Activated naive CD8-positive, alpha-beta T cell (primary cell): ENCODE data around the gene PLEK.

Source experiments
- H3K27ac Mint-ChIP-seq: one replicate; pipeline ENCODE4 v1.8.0; 2021; ENCODE audit warnings: mixed read lengths
- H3K27me3 Mint-ChIP-seq: one replicate; pipeline ENCODE4 v1.8.0; 2021; ENCODE audit warnings: mixed read lengths
- H3K36me3 Mint-ChIP-seq: one replicate; pipeline ENCODE4 v1.8.0; 2021; ENCODE audit warnings: mixed read lengths
- H3K4me1 Mint-ChIP-seq: one replicate; pipeline ENCODE4 v1.8.0; 2021; ENCODE audit warnings: low read depth, mixed read lengths
- H3K4me3 Mint-ChIP-seq: one replicate; pipeline ENCODE4 v1.8.0; 2021; ENCODE audit warnings: mild to moderate bottlenecking, mixed read lengths
- H3K9me3 Mint-ChIP-seq: one replicate; pipeline ENCODE4 v1.8.0; 2021; ENCODE audit warnings: low read depth, mixed read lengths

Gene PLEK

GRCh38 chr2:68365087-68365486 lies at the start of gene PLEK:
Gene PLEK, plus strand, starts transcription at chr2:68365282. Its CDS starts 70 bp downstream, at chr2:68365352.
- Mint-ChIP-seq H3K9me3 (peaks cover 4% of the 10 kb centered on the region), H3K27ac (peak within 1 kb of the TSS; percentile 46), H3K36me3 (peaks cover 2% of the 10 kb centered on the region), H3K27me3 (no peaks in the 10 kb centered on the region), H3K4me3 (no peak within 1 kb of the TSS), H3K4me1 (peaks cover 7% of the 10 kb centered on the region)

- Mint-ChIP-seq H3K27me3 (peaks cover 29% of the 10 kb centered on the region), H3K9me3 (peaks cover 8% of the 10 kb centered on the region), H3K36me3 (no peaks in the 10 kb centered on the region), H3K27ac (no peak overlapping the region), H3K4me3 (no peak overlapping the region), H3K4me1 (peaks cover 13% of the 10 kb centered on the region)
Observed at GRCh38 chr2:68316111-68316510, 49.0 kb upstream of the PLEK start.

- peaks cover 13% of the 10 kb centered on the region for H3K4me1 Mint-ChIP-seq
- peak overlapping the region; percentile 67 for H3K4me3 Mint-ChIP-seq
- no peak overlapping the region for H3K27ac Mint-ChIP-seq
- H3K36me3 Mint-ChIP-seq: no peaks in the 10 kb centered on the region
- peaks cover 8% of the 10 kb centered on the region for H3K9me3 Mint-ChIP-seq
- H3K27me3 Mint-ChIP-seq: peaks cover 29% of the 10 kb centered on the region
Observed at GRCh38 chr2:68317971-68318913, 46.8 kb upstream of the PLEK start.

- peaks cover 27% of the 10 kb centered on the region for H3K27me3 Mint-ChIP-seq
- H3K36me3 Mint-ChIP-seq: no peaks in the 10 kb centered on the region
- H3K27ac Mint-ChIP-seq: no peak overlapping the region
- peak overlapping the region; percentile 67 for H3K4me3 Mint-ChIP-seq
- peaks cover 5% of the 10 kb centered on the region for H3K9me3 Mint-ChIP-seq
- H3K4me1 Mint-ChIP-seq: peaks cover 13% of the 10 kb centered on the region
Observed at GRCh38 chr2:68318914-68319397, 46.1 kb upstream of the PLEK start.

GRCh38 chr2:68319398-68320117 lies 45.5 kb upstream of the PLEK start, which contains the start of gene CNRIP1:
Gene CNRIP1, minus strand, starts transcription at chr2:68319949. Its CDS starts 549 bp downstream, at chr2:68319400.
- H3K27me3 Mint-ChIP-seq: peaks cover 29% of the 10 kb centered on the region
- peak within 1 kb of the TSS; percentile 83 for H3K4me3 Mint-ChIP-seq
- H3K4me1 Mint-ChIP-seq: peaks cover 13% of the 10 kb centered on the region
- no peaks in the 10 kb centered on the region for H3K36me3 Mint-ChIP-seq
- no peak within 1 kb of the TSS for H3K27ac Mint-ChIP-seq
- peaks cover 2% of the 10 kb centered on the region for H3K9me3 Mint-ChIP-seq

- Mint-ChIP-seq H3K27me3 (peaks cover 30% of the 10 kb centered on the region), H3K4me1 (peaks cover 13% of the 10 kb centered on the region), H3K9me3 (no peaks in the 10 kb centered on the region), H3K4me3 (peak overlapping the region; percentile 83), H3K27ac (no peak overlapping the region), H3K36me3 (no peaks in the 10 kb centered on the region)
Observed at GRCh38 chr2:68320118-68320641, 44.9 kb upstream of the PLEK start.

- Mint-ChIP-seq H3K4me1 (peaks cover 4% of the 10 kb centered on the region), H3K4me3 (no peak overlapping the region), H3K9me3 (no peaks in the 10 kb centered on the region), H3K36me3 (no peaks in the 10 kb centered on the region), H3K27me3 (peaks cover 23% of the 10 kb centered on the region), H3K27ac (no peak overlapping the region)
Observed at GRCh38 chr2:68325056-68325455, 40.0 kb upstream of the PLEK start.

GRCh38 chr2:68328901-68329300 lies 36.2 kb upstream of the PLEK start:
- no peak overlapping the region for H3K27ac Mint-ChIP-seq
- H3K27me3 Mint-ChIP-seq: peaks cover 19% of the 10 kb centered on the region
- no peaks in the 10 kb centered on the region for H3K4me1 Mint-ChIP-seq
- H3K36me3 Mint-ChIP-seq: no peaks in the 10 kb centered on the region
- no peak overlapping the region for H3K4me3 Mint-ChIP-seq
- H3K9me3 Mint-ChIP-seq: no peaks in the 10 kb centered on the region

- Mint-ChIP-seq H3K4me1 (no peaks in the 10 kb centered on the region), H3K27ac (no peak overlapping the region), H3K27me3 (peaks cover 8% of the 10 kb centered on the region), H3K4me3 (no peak overlapping the region), H3K36me3 (no peaks in the 10 kb centered on the region), H3K9me3 (no peaks in the 10 kb centered on the region)
Observed at GRCh38 chr2:68330691-68331090, 34.4 kb upstream of the PLEK start.

GRCh38 chr2:68333009-68333408 lies 32.1 kb upstream of the PLEK start:
- Mint-ChIP-seq H3K9me3 (no peaks in the 10 kb centered on the region), H3K4me1 (no peaks in the 10 kb centered on the region), H3K4me3 (no peak overlapping the region), H3K27ac (no peak overlapping the region), H3K27me3 (peaks cover 6% of the 10 kb centered on the region), H3K36me3 (no peaks in the 10 kb centered on the region)

GRCh38 chr2:68333931-68334330 lies 31.2 kb upstream of the PLEK start:
- no peaks in the 10 kb centered on the region for H3K9me3 Mint-ChIP-seq
- no peaks in the 10 kb centered on the region for H3K36me3 Mint-ChIP-seq
- H3K4me1 Mint-ChIP-seq: no peaks in the 10 kb centered on the region
- peaks cover 4% of the 10 kb centered on the region for H3K27me3 Mint-ChIP-seq
- H3K27ac Mint-ChIP-seq: no peak overlapping the region
- no peak overlapping the region for H3K4me3 Mint-ChIP-seq

- Mint-ChIP-seq H3K27me3 (peaks cover 9% of the 10 kb centered on the region), H3K27ac (no peak overlapping the region), H3K9me3 (no peaks in the 10 kb centered on the region), H3K4me1 (no peaks in the 10 kb centered on the region), H3K4me3 (no peak overlapping the region), H3K36me3 (no peaks in the 10 kb centered on the region)
Observed at GRCh38 chr2:68336192-68336591, 28.9 kb upstream of the PLEK start.

GRCh38 chr2:68340226-68341061 lies 24.6 kb upstream of the PLEK start:
- H3K4me1 Mint-ChIP-seq: no peaks in the 10 kb centered on the region
- peaks cover 19% of the 10 kb centered on the region for H3K27me3 Mint-ChIP-seq
- no peaks in the 10 kb centered on the region for H3K36me3 Mint-ChIP-seq
- H3K27ac Mint-ChIP-seq: no peak overlapping the region
- no peaks in the 10 kb centered on the region for H3K9me3 Mint-ChIP-seq
- H3K4me3 Mint-ChIP-seq: no peak overlapping the region

- H3K4me3 Mint-ChIP-seq: no peak overlapping the region
- H3K36me3 Mint-ChIP-seq: no peaks in the 10 kb centered on the region
- no peaks in the 10 kb centered on the region for H3K9me3 Mint-ChIP-seq
- no peaks in the 10 kb centered on the region for H3K4me1 Mint-ChIP-seq
- peaks cover 21% of the 10 kb centered on the region for H3K27me3 Mint-ChIP-seq
- no peak overlapping the region for H3K27ac Mint-ChIP-seq
Observed at GRCh38 chr2:68341062-68341329, 24.1 kb upstream of the PLEK start.
